CD4-positive, alpha-beta T cell treated with Interleukin-21 for 1 hour (primary cell): ENCODE results near the gene RNF115.
"Not testable (repeated sequence)": the region's sequence is repeated elsewhere in the genome, so short reads cannot be mapped to it uniquely, and the experiment has no call there.

Experiments
- DNase-seq: peaks from one replicate; pipeline ENCODE4 v3.0.0-alpha.2; 2020

RNF115 gene

GRCh38 chr1:145826030-145826429, 2.1 kb upstream of the RNF115 start:
- DNase-seq = no peak

- DNase-seq = no peak
Observed at GRCh38 chr1:145824499-145824842, 576 bp upstream of the RNF115 start.

GRCh38 chr1:145822779-145823331, 1.0 kb downstream of the RNF115 start:
- DNase-seq = peak; percentile 7

GRCh38 chr1:145818095-145818494, 5.8 kb downstream of the RNF115 start:
- DNase-seq = peak; percentile 9

- not testable (repeated sequence) for DNase-seq
Observed at GRCh38 chr1:145812977-145813810, 10.7 kb downstream of the RNF115 start.

GRCh38 chr1:145806844-145807243, 17.1 kb downstream of the RNF115 start:
- DNase-seq = no peak

- DNase-seq = no peak
Observed at GRCh38 chr1:145806408-145806807, 17.5 kb downstream of the RNF115 start.

GRCh38 chr1:145805057-145805456, 18.8 kb downstream of the RNF115 start:
- DNase-seq = no peak

GRCh38 chr1:145804235-145805045, 19.5 kb downstream of the RNF115 start:
- no peak for DNase-seq

GRCh38 chr1:145799806-145800205, 24.1 kb downstream of the RNF115 start:
- no peak for DNase-seq

GRCh38 chr1:145796753-145797152, 27.1 kb downstream of the RNF115 start:
- no peak for DNase-seq

GRCh38 chr1:145795257-145795881, 28.5 kb downstream of the RNF115 start:
- DNase-seq = no peak

GRCh38 chr1:145792484-145792883, 31.4 kb downstream of the RNF115 start:
- no peak for DNase-seq

GRCh38 chr1:145791860-145792259, 32.0 kb downstream of the RNF115 start:
- not testable (repeated sequence) for DNase-seq

GRCh38 chr1:145788580-145788979, 35.3 kb downstream of the RNF115 start:
- DNase-seq = no peak

- no peak for DNase-seq
Observed at GRCh38 chr1:145786271-145786670, 37.6 kb downstream of the RNF115 start.

- no peak for DNase-seq
Observed at GRCh38 chr1:145785547-145785946, 38.3 kb downstream of the RNF115 start.

GRCh38 chr1:145784409-145784808, 39.5 kb downstream of the RNF115 start:
- DNase-seq = no peak

GRCh38 chr1:145782272-145783099, 41.4 kb downstream of the RNF115 start:
- DNase-seq = no peak

GRCh38 chr1:145778146-145778540, 45.8 kb downstream of the RNF115 start:
- DNase-seq = no peak

- DNase-seq = no peak
Observed at GRCh38 chr1:145777357-145778145, 46.3 kb downstream of the RNF115 start.

- no peak for DNase-seq
Observed at GRCh38 chr1:145773423-145773822, 50.5 kb downstream of the RNF115 start.
